ACHN (cell line): ENCODE data around the gene TMEM108.
A peak's percentile ranks its signal among the peaks of the same experiment; 100 is the strongest.

Experiments
- DNase-seq: peaks from one replicate; pipeline ENCODE4 v3.0.0-alpha.2; 2015
- in situ Hi-C: cut with HindIII; loops from 2 replicates; pipeline ENCODE4 v1.10.0; 2017; ENCODE audit warnings: low sequenced_read_pairs, low pct_ligation_motif_present, low pct_unique_long_range_greater_than_20kb

Gene TMEM108

GRCh38 chr3:133283958-133284807 is 246.0 kb downstream of the TMEM108 start:
- in situ Hi-C loops, result no loop called here
- DNase-seq, result no peak

GRCh38 chr3:133289322-133289721 is 251.1 kb downstream of the TMEM108 start:
- DNase-seq, result no peak

GRCh38 chr3:133292296-133292695 is 254.1 kb downstream of the TMEM108 start:
- in situ Hi-C loops, result no loop called here
- DNase-seq, result no peak

More at GRCh38 chr3:133289322-133289721, 251.1 kb downstream of the TMEM108 start:
- in situ Hi-C loops, result no loop called here

- in situ Hi-C loops, result no loop called here
- DNase-seq, result no peak
These were observed 255.4 kb downstream of the TMEM108 start for GRCh38 chr3:133293397-133294110.

- DNase-seq, result no peak
- in situ Hi-C loops, result no loop called here
These were observed 256.1 kb downstream of the TMEM108 start for GRCh38 chr3:133294253-133294652.

- DNase-seq, result no peak
- in situ Hi-C loops, result no loop called here
These were observed 257.2 kb downstream of the TMEM108 start for GRCh38 chr3:133295199-133295901.

GRCh38 chr3:133295944-133296917 is 258.0 kb downstream of the TMEM108 start:
- in situ Hi-C loops, result no loop called here
- no peak for DNase-seq

GRCh38 chr3:133296981-133297380 is 258.8 kb downstream of the TMEM108 start:
- no peak for DNase-seq
- in situ Hi-C loops, result no loop called here

GRCh38 chr3:133300102-133300501 is 261.9 kb downstream of the TMEM108 start:
- DNase-seq, result no peak
- in situ Hi-C loops, result no loop called here

- in situ Hi-C loops, result no loop called here
- DNase-seq, result peak; percentile 56
These were observed 263.0 kb downstream of the TMEM108 start for GRCh38 chr3:133301194-133301593.

- in situ Hi-C loops, result no loop called here
- no peak for DNase-seq
These were observed 263.5 kb downstream of the TMEM108 start for GRCh38 chr3:133301731-133302130.

- in situ Hi-C loops, result no loop called here
These were observed 265.2 kb downstream of the TMEM108 start for GRCh38 chr3:133303430-133303829.

GRCh38 chr3:133317866-133318265 is 279.7 kb downstream of the TMEM108 start:
- no peak for DNase-seq
- in situ Hi-C loops, result no loop called here

More at GRCh38 chr3:133303430-133303829, 265.2 kb downstream of the TMEM108 start:
- DNase-seq, result no peak

- in situ Hi-C loops, result no loop called here
- no peak for DNase-seq
These were observed 290.2 kb downstream of the TMEM108 start for GRCh38 chr3:133328373-133328772.

GRCh38 chr3:133329626-133330025 is 291.4 kb downstream of the TMEM108 start:
- in situ Hi-C loops, result no loop called here
- DNase-seq, result no peak

- in situ Hi-C loops, result no loop called here
These were observed 291.9 kb downstream of the TMEM108 start for GRCh38 chr3:133330065-133330464.

GRCh38 chr3:133330522-133330921 is 292.3 kb downstream of the TMEM108 start:
- in situ Hi-C loops, result no loop called here
- no peak for DNase-seq

More at GRCh38 chr3:133330065-133330464, 291.9 kb downstream of the TMEM108 start:
- no peak for DNase-seq

GRCh38 chr3:133354721-133355120 is 316.5 kb downstream of the TMEM108 start:
- DNase-seq, result no peak

More at GRCh38 chr3:133354721-133355120, 316.5 kb downstream of the TMEM108 start:
- in situ Hi-C loops, result loop anchor here (25.0 kb wide), 1 partner anchor 617 kb away; no protein-coding TSS in a partner anchor
